GM18511 (cell line): ENCODE data around the gene ASXL2.
"Not testable (repeated sequence)": the region's sequence is repeated elsewhere in the genome, so short reads cannot be mapped to it uniquely, and the experiment has no call there.

Experiments used
- ATAC-seq: cut with Tn5 transposase; IDR thresholded peaks from one replicate; pipeline ENCODE4 v1.9.1; 2021; ENCODE audit warnings: mild to moderate bottlenecking, moderate library complexity; ENCODE audit not compliant: unreplicated experiment

Gene ASXL2

GRCh38 chr2:25742501-25742900, 135.8 kb downstream of the ASXL2 start:
- ATAC-seq: no peak

- no peak for ATAC-seq
Observed at GRCh38 chr2:25740810-25741381, 137.4 kb downstream of the ASXL2 start.

GRCh38 chr2:25738383-25739343, 139.6 kb downstream of the ASXL2 start:
- no peak for ATAC-seq

GRCh38 chr2:25736899-25737515, 141.3 kb downstream of the ASXL2 start:
- ATAC-seq: no peak

- ATAC-seq: no peak
Observed at GRCh38 chr2:25735835-25736234, 142.5 kb downstream of the ASXL2 start.

GRCh38 chr2:25728559-25728958, 149.7 kb downstream of the ASXL2 start:
- ATAC-seq: no peak

- ATAC-seq: no peak
Observed at GRCh38 chr2:25726522-25726921, 151.8 kb downstream of the ASXL2 start.

- ATAC-seq: no peak
Observed at GRCh38 chr2:25725877-25726276, 152.4 kb downstream of the ASXL2 start.

- ATAC-seq: no peak
Observed at GRCh38 chr2:25724756-25725155, 153.5 kb downstream of the ASXL2 start.

- ATAC-seq: no peak
Observed at GRCh38 chr2:25722224-25722623, 156.1 kb downstream of the ASXL2 start.

GRCh38 chr2:25720575-25720974, 157.7 kb downstream of the ASXL2 start:
- no peak for ATAC-seq

GRCh38 chr2:25714740-25715139, 163.5 kb downstream of the ASXL2 start:
- no peak for ATAC-seq

- ATAC-seq: no peak
Observed at GRCh38 chr2:25712455-25712854, 165.8 kb downstream of the ASXL2 start.

GRCh38 chr2:25711675-25712354, 166.5 kb downstream of the ASXL2 start:
- no peak for ATAC-seq

- ATAC-seq: no peak
Observed at GRCh38 chr2:25710750-25711149, 167.5 kb downstream of the ASXL2 start.

- ATAC-seq: no peak
Observed at GRCh38 chr2:25709349-25709748, 168.9 kb downstream of the ASXL2 start.

- ATAC-seq: no peak
Observed at GRCh38 chr2:25707927-25708590, 170.2 kb downstream of the ASXL2 start.

- not testable (repeated sequence) for ATAC-seq
Observed at GRCh38 chr2:25705575-25705974, 172.7 kb downstream of the ASXL2 start.

GRCh38 chr2:25701801-25702200, 176.5 kb downstream of the ASXL2 start:
- ATAC-seq: no peak

GRCh38 chr2:25700221-25700660, 178.0 kb downstream of the ASXL2 start:
- no peak for ATAC-seq

- no peak for ATAC-seq
Observed at GRCh38 chr2:25699216-25699615, 179.1 kb downstream of the ASXL2 start.
